ENCODE measurements around the gene TMEM131L. TPM values are rescaled to one million over a fixed set of nuclear protein-coding genes. Genes with fewer than 3 reads are reported as not detected.

The TMEM131L gene
- polyA plus RNA-seq, 1 donor (not counting 4 experiments of a cell fraction or from before 2014, with no cell fraction given) = 10.3 TPM

- no peak for TF ChIP-seq EZH2 (IDR thresholded peaks at IDR 0.05; ENCODE audit: low read length)
- TF ChIP-seq CTCF (optimal IDR thresholded peaks at IDR 0.05 in 1 of 3, IDR thresholded peaks at IDR 0.05 in 1 of 3, conservative IDR thresholded peaks at IDR 0.05 in 1 of 3; ENCODE audit: extremely low read depth in 1 of 3, insufficient read depth in 2 of 3, low read length in 3 of 3) = no peak
- Histone ChIP-seq H3K27me3 (ENCODE audit: control insufficient read depth, extremely low read depth, insufficient read depth, low read length) (no peaks in the 10 kb centered on the region), H3K4me3 (ENCODE audit: control insufficient read depth in 2 of 3, extremely low read depth in 1 of 3, insufficient read depth in 2 of 3, low read depth in 1 of 3, low read length in 3 of 3) (no peak overlapping the region), H3K9me1 (ENCODE audit: control insufficient read depth, extremely low read depth, insufficient read depth, low read length) (no peaks in the 10 kb centered on the region), H2AFZ (ENCODE audit: control insufficient read depth, low read length) (no peak overlapping the region), H4K20me1 (ENCODE audit: control insufficient read depth, extremely low read depth, insufficient read depth, low read length) (no peaks in the 10 kb centered on the region), H3K9me3 (ENCODE audit: control insufficient read depth, low read depth, low read length) (no peaks in the 10 kb centered on the region), H3K4me2 (ENCODE audit: control insufficient read depth, extremely low read depth, insufficient read depth, low read depth, low read length) (no peak overlapping the region), H3K4me1 (ENCODE audit: control insufficient read depth, extremely low read depth, insufficient read depth, low read length) (no peaks in the 10 kb centered on the region), H3K36me3 (ENCODE audit: control insufficient read depth in 2 of 2, extremely low read depth in 1 of 2, insufficient read depth in 2 of 2, low read length in 2 of 2) (peaks cover 23 to 26% of the 10 kb centered on the region in 2 experiments), H3K9ac (ENCODE audit: control insufficient read depth, extremely low read depth, insufficient read depth, low read length) (no peak overlapping the region), H3K27ac (ENCODE audit: control insufficient read depth, insufficient read depth, low read length) (no peak overlapping the region), H3K79me2 (ENCODE audit: control insufficient read depth, insufficient read depth, low read length) (no peaks in the 10 kb centered on the region)
- no peak for FAIRE-seq
- dilution Hi-C loops (cut with MboI; ENCODE audit: extremely low pct_ligation_motif_present, low sequenced_read_pairs) = no loop called here
- DNase-seq (ENCODE audit: low read depth, low spot score) = no peak
Measured at GRCh38 chr4:153628796-153629315, 162.7 kb downstream of the TMEM131L start.

- no peak overlapping the region for H3K4me3 ChIP-seq (ENCODE audit: control insufficient read depth in 2 of 3, extremely low read depth in 1 of 3, insufficient read depth in 2 of 3, low read depth in 1 of 3, low read length in 3 of 3)
- no peak overlapping the region for H3K9ac ChIP-seq (ENCODE audit: control insufficient read depth, extremely low read depth, insufficient read depth, low read length)
- H3K27me3 ChIP-seq (ENCODE audit: control insufficient read depth, extremely low read depth, insufficient read depth, low read length) = no peaks in the 10 kb centered on the region
- H3K9me3 ChIP-seq (ENCODE audit: control insufficient read depth, low read depth, low read length) = no peaks in the 10 kb centered on the region
- peaks cover 21 to 33% of the 10 kb centered on the region in 2 experiments for H3K36me3 ChIP-seq (ENCODE audit: control insufficient read depth in 2 of 2, extremely low read depth in 1 of 2, insufficient read depth in 2 of 2, low read length in 2 of 2)
- H3K27ac ChIP-seq (ENCODE audit: control insufficient read depth, insufficient read depth, low read length) = no peak overlapping the region
- TF ChIP-seq CTCF (optimal IDR thresholded peaks at IDR 0.05 in 1 of 3, IDR thresholded peaks at IDR 0.05 in 1 of 3, conservative IDR thresholded peaks at IDR 0.05 in 1 of 3; ENCODE audit: extremely low read depth in 1 of 3, insufficient read depth in 2 of 3, low read length in 3 of 3) (no peak), EZH2 (IDR thresholded peaks at IDR 0.05; ENCODE audit: low read length) (no peak)
- FAIRE-seq (no peak), DNase-seq (ENCODE audit: low read depth, low spot score) (no peak)
- H3K9me1 ChIP-seq (ENCODE audit: control insufficient read depth, extremely low read depth, insufficient read depth, low read length) = no peaks in the 10 kb centered on the region
- no peak overlapping the region for H3K4me2 ChIP-seq (ENCODE audit: control insufficient read depth, extremely low read depth, insufficient read depth, low read depth, low read length)
- no peaks in the 10 kb centered on the region for H3K4me1 ChIP-seq (ENCODE audit: control insufficient read depth, extremely low read depth, insufficient read depth, low read length)
- dilution Hi-C loops (cut with MboI; ENCODE audit: extremely low pct_ligation_motif_present, low sequenced_read_pairs) = no loop called here
- no peaks in the 10 kb centered on the region for H3K79me2 ChIP-seq (ENCODE audit: control insufficient read depth, insufficient read depth, low read length)
- no peaks in the 10 kb centered on the region for H4K20me1 ChIP-seq (ENCODE audit: control insufficient read depth, extremely low read depth, insufficient read depth, low read length)
- H2AFZ ChIP-seq (ENCODE audit: control insufficient read depth, low read length) = no peak overlapping the region
Measured at GRCh38 chr4:153629776-153630175, 163.6 kb downstream of the TMEM131L start.

Data from keratinocyte (primary cell).